ENCODE data around the gene TP53RK.

TP53RK gene

GRCh38 chr20:46708172-46708860, 19.1 kb upstream of the TP53RK start:
- no peak for DNase-seq (ENCODE audit: low spot score)

DNA sequence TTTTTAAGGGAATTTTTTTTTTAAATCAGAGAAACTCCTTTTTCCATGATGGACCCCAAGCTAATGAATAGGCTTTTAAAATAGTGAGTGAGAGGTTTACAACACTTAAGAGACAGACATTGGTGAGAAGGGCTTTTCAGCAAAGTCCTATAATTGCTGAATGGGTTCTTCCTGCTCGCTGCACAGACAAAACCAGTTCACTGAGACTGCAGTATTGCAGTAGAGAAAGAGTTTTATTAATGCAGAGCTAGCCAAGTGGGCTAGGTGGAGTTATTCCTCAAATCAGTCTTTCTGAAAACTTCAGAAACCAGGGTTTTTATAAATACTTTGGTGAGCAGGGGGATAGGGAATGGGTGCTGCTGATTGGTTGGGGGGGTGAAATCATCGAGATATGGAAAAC, 17.0 kb upstream of the TP53RK start:
- DNase-seq (ENCODE audit: low spot score), result no peak

GRCh38 chr20:46705378-46705729, 16.1 kb upstream of the TP53RK start:
- DNase-seq (ENCODE audit: low spot score), result no peak

DNA sequence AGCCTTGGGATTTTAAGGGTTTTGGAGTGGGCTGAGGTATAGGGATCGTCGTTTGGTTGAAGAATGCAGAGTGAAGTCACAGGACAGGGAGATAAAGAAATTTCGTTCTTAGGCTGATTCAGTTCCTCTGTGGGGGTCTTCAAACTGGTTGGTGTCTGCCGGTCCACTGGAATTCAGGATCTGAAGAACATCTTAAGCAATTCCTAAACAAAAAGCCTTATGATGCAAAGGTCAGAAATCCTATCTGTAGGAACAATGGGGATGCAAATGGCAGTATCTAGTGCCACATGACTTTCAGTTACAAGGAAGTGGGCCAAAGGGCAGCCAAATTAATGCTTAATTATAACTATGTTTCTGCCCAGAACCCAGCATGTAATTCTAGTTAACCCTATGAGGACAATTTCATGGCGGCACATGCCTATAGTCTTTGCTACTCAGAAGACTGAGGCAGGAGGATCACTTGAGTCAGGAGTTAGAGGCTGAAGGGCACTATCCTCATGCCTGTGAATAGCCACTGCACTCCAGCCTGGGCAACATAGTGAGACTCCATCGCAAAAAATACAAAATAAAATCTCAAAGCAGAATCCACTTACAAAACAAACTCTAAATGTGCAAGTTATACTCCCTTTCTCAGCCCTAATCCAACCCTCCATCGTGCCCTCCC, 15.6 kb upstream of the TP53RK start:
- DNase-seq (ENCODE audit: low spot score), result no peak

GRCh38 chr20:46703435-46703834, 14.2 kb upstream of the TP53RK start:
- DNase-seq (ENCODE audit: low spot score), result no peak

DNA sequence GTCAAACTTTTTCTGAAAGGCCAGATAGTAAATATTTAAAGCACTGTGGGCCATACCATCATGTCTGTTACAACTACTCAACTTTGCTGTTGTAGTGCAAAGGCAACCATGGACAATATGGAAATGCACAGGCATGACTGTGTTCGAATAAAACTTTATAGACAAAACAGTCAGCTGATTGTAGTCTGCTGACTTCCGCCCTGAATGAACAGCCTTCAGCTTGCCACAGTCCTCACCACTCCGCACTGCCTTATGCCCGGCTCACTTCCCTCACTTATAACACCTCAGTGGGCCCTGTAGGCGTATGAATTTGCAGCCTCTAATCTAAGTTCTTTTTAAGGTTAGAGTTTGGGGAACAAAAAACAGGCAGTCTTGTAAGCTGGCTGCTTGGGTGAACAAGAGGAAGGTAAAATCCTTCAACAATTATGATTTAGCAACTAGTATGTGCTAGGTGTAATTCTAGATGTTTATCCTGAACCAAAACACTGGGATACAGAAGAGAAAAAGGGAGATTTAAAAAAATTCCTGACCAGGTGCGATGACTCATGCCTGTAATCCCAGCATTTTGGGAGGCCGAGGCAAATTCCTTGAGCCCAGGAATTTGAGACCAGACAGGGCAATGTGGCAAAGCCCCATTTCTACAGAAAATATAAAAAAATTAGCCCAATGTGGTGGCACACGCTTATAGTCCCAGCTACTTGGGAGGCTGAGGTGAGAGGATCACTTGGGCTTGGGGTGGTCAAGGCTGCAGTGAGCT, 13.4 kb upstream of the TP53RK start:
- DNase-seq (ENCODE audit: low spot score), result no peak

DNA sequence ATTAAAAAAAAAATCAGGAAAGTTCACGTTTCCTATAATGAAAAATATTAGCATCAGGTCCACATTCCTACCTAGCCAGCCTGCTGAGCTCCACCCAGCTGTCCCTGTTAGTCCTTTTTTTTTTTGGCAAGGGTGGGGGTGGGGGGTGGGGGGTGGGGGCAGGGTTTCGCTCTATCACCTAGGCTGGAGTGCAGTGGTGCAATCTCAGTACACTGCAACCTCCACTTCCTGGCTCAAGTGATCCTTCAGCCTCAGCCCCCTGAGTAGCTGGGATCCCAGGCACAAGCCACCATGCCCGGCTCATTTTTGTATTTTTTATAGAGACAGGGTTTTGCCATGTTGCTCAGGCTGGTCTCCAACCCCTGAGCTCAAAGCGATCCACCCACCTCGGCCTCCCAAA, 12.7 kb upstream of the TP53RK start:
- no peak for DNase-seq (ENCODE audit: low spot score)

GRCh38 chr20:46701556-46701955, 12.3 kb upstream of the TP53RK start:
- DNase-seq (ENCODE audit: low spot score), result no peak

- DNase-seq (ENCODE audit: low spot score), result no peak
These were observed 11.8 kb upstream of the TP53RK start for GRCh38 chr20:46701057-46701456.

DNA sequence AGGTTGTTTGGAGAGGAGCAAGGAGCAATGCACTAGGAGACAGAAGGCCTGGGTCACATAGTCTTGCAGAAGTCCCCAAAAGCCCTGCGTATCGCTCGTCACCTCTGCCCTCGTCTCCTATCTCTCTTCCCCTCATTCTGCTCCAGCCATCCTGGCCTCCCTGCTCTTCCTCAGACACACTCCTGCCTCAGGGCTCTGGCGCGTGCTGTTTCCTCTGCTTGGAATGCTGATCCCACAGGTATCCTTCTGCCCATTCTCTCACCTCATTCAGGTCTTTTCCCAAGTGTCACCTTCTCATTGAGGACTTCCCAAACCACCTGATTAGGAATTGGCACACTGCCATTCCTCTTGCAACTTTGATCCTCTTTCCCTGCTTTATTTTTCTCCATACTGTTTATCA, 11.2 kb upstream of the TP53RK start:
- DNase-seq (ENCODE audit: low spot score), result no peak

GRCh38 chr20:46699651-46700359, 10.6 kb upstream of the TP53RK start:
- DNase-seq (ENCODE audit: low spot score), result no peak

DNA sequence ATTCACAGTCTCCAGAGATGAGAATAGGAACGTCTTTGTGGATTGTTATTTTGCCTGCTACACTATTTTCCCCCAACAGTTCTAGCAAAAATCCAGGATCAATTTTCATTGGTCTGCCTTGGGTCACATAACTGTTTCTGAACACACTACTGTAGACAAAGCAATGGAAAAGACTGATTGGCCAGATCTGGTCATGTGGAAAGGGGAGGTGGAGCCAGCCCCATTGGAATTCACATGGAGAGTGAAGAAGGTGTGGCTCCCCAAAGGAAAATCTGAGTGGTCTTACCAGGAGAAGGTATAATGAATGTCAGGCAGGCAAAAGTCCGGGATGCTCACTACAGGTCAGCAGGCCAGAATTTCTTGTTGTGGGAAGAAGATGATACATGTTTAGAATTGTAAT, 9.5 kb upstream of the TP53RK start:
- DNase-seq (ENCODE audit: low spot score), result no peak

GRCh38 chr20:46696791-46697279, 7.6 kb upstream of the TP53RK start:
- no peak for DNase-seq (ENCODE audit: low spot score)

DNA sequence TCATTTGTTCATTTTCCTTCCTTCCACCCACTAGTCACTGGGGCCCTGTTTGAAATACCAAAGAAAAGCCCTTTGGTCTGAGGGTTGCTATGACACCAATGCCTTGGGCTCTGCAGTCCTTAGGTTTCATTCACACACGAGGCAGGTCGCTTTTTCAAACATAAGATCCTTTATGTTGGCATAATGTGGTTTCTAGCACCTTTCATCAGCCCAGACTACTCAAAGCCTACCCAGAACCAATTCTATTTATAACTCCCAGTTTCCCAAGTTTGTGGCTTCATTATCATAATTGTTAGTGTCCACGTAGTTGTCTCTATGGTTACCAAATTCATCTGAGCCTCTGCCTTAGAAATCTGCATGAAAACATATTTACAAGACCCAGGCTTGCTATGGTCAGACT, 6.6 kb upstream of the TP53RK start:
- no peak for DNase-seq (ENCODE audit: low spot score)

DNA sequence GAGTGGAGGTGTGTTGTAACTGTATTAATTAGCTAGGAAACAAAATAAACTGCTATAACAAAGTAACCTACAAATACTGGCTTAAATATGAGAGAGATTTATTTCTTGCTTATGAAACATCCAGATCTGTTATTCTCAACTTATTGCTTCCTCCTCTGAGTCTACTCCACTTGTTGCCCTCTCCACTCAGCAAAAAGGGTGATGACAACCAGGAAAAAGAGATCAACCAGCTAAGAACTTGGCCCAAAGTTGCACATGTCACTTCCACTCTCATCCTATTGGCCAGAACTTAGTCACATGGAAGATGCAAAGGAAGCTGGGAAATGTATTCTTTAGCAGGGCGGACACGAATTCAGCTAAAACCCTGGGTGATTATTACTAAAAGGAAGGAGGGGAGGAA, 5.2 kb upstream of the TP53RK start:
- no peak for DNase-seq (ENCODE audit: low spot score)

DNA sequence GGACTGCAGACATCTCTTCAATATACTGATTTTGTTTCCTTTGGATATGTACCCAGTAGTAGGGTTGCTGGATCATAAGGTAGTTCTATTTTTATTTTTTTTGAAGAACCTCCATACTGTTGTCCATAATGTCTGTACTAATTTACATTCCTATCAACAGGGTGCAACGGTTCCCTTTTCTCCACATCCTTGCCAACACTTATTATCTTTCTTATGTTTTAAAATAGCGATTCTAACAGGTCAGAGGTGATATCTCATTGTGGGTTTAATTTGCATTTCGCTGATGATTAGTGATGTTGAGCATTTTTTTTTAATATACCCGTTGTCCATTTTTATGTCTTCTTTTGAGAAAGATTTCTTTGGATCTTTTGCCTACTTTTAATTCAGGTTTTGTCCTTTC, 2.0 kb upstream of the TP53RK start:
- no peak for DNase-seq (ENCODE audit: low spot score)

DNA sequence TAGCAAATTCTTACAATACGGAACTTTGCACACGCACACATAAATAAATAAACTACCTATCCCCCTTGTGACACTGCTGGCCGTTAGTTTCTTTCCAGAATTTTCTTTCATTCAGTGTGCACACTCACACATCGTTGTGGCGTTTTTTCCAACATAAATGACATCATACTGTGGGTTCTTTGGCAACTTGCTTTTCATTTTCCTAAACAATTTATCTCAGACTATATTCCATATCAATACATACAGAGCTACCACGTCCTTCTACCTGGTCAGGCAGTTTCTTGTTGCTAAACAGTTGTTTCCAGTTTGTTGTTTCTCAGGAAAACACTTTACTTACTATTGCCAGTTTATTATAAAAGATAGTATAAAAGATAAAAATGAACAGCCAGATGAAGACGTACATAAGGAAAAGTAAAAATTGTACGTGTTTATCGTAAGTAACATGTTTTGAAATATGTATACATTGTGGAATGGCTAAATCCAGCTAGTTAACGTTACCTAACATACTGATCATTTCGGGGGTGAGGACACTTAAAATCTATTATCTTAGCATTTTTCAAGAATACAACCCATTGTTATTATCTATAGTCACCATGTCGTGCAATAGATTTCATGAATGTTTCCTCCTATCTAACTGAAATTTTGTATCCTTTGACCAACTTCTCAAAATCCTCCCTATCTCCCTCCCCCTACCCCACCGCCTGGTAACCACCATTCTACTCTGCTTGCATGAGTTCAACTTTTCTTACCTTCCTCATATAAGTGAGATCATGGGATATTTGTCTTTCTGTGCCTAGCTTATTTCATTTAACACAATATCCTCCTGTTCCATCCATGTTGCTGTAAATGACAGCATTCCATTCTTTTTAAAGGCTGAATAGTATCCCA, 1.2 kb upstream of the TP53RK start:
- DNase-seq (ENCODE audit: low spot score), result no peak

GRCh38 chr20:46689754-46690085, 476 bp upstream of the TP53RK start:
- no peak for DNase-seq (ENCODE audit: low spot score)

DNA sequence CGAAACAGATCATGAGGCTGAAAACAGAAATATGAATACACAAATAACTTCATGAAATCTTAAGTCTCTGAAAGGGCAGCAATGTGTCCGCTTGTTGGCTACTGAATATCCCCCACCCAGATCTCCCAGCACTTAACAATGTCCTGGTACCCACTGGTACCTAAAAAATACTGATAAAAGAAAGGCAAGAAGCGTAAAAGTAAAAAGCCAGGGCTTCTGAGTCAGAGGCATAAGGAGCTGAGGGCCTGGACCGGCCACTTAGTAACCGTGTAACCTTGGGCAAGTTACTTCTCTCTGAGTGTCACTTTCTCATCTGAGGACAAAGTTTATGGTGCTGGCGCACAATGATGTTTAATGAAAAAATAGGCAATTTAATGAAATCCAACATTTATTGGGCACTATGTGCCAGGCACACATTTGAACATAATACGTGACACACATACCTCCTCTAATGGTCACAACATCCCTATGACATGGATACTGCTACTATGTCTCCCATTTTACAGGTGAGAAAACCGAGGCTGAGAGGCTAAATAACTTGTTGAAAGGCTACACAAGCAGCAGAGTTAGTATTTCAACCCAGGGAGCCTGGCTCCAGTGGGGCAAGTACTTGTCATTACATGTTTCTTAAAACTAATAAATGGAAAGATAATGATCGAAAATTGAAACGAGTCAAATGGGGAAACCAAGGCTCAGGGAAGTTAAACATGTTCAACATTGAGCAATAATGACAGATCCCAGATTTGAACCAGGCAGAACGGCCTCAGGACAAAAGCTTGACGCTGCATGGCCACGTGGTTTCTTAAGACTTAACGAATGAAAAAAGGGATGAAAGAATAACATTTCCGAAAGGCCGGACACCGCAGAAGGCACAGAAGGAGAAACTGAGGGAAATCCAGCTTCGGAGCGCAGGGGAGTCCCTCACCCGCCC, 828 bp downstream of the TP53RK start:
- peak; percentile 32 for DNase-seq (ENCODE audit: low spot score)

Measured in SK-N-DZ (cell line).